ENCODE data around the gene STX12.
"Not testable (repeated sequence)": the region's sequence is repeated elsewhere in the genome, so short reads cannot be mapped to it uniquely, and the experiment has no call there.

Gene STX12

DNA sequence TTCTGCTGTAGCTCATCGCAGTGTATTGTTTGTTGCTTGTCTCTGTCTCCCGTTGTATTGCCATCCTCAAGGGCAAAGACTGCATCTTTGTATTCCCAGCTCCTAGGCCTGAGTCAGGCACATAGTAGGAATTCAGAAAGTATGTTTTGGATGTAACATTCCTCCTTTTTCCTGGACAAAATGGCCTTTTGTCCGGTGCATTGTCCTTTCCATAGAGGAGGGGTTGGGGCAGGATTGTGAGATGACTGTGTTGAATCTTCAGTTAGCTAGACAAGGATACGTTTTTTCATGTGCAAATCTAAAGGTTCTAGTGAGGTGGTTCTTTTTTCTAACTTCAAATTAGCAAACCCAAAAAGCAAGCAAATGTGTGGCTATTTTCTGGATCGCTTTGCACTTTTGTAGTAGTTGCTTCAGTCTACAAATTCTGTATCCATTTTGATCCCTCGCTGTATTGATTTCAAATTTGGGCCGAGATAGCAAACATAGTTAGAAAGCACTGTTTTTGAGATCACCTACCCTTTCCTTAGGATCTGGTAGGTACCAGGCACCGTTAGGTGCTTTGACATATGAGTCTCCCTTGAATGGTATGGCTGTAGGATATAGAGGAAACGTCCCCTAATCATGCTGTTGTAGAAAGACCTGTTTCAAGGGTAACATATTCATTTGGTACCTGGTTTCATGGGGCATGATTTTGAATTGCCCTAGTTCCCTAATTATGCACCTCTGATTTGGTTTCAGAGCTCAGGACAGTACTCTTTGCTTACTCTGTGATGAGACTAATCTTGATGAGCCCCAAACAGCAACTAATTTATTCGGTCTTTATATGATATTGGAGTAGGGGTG, 58.8 kb downstream of the STX12 start:
- DNase-seq: no peak

DNA sequence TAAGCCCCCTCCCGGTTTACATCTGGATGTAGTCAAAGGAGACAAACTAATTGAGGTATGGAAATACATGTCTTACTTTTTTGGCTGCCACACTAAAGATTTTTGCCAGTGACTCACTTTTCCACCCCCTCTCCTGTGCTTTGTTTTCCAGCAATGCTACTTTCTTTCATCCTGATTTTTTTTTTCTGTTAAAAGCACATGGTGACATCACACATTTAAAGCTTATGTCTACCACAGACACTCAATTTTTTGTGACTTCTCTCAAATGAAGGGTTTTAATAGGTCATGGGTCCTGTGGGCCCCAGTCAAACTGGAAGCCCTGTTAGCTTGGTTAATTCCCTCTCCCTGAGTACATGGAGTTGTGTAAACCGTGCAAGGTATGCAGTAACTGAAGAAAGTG, 59.7 kb downstream of the STX12 start:
- DNase-seq: no peak

DNA sequence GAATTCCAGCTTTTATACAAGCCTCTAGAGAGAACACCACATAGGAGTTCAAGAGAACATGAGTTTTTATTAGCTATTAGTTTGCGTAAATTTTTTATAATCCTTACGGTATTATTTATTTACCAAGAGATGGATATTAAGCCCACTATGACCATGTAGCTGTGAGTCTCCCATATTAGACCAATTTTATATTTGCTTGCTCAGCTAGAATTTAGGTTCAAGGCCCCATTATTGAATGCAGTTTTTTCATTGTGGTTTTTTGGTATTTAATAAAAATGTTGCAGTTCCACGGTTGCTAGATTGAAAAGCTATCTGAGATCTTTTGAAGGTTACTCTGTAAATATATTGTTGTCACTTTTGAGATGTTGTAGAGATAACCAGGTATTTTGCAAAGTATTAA, 60.5 kb downstream of the STX12 start:
- no peak for DNase-seq

DNA sequence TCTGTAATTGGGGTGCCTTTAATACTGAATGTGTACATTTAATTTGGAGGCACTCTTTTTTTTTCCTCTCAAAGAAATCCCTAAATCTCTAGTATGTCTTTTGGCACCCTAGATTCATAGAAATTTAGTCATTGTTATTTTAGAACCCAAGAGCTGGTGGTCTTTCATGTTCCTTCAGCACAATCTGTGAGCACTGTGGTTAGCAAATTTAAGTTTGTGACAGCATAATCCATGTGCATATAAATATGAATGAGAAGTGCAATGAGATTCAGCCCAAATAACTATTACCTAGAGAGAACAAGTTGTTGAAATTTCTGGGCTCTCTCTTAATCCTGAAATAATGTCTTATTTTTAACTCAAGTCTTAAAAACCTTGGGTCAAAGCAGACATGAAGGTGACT, 62.0 kb downstream of the STX12 start:
- no peak for DNase-seq

DNA sequence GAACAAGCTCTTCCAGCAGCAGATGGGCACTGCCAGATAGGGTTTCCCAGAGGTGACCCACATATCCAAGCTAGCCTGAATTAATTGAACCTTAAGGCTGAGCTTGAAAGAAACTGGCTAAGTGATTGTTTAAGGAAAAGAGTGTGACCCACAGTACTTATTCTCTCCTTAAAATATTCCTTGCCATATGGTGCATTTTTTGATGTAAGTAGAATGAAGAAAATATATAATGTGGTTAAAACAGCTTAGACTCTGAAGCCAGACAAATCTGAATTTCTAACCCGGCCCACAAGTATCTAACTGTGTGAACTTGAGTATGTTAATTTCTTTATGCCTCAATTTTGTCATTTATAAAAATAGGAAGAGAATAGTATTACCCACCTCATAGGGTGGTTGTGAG, 62.5 kb downstream of the STX12 start:
- no peak for DNase-seq

DNA sequence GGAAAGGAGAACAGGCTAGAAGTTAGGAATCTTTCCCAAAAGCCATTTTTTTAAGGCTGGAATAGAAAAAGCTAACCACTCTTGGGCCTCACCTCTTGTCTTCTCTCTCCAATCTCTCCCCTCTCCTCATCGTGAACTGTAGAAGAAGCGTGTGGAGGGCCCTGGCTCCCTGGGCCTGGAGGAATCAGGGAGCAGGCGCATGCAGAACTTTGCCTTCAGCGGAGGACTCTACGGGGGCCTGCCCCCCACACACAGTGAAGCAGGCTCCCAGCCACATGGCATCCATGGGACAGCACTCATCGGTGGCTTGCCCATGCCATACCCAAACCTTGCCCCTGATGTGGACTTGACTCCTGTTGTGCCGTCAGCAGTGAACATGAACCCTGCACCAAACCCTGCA, 76.9 kb downstream of the STX12 start:
- DNase-seq: no peak

DNA sequence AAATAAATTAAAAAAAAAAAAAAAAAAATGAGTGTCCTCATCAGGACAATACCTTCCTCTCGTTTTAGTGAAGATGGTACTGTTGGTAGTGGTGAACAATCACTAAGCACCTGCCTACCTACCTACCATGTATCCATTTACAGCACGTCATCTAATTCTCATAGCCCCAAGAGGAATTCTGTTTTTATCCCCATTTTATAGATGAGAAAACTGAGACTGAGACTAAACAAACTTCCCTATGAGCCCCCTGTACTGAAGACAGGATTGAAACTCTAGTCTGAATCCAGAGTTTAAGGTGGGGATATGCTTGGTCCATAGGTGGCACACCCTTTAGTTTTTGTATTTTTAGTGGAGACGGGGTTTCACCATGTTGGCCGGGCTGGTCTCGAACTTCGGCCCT, 82.1 kb downstream of the STX12 start:
- no peak for DNase-seq

DNA sequence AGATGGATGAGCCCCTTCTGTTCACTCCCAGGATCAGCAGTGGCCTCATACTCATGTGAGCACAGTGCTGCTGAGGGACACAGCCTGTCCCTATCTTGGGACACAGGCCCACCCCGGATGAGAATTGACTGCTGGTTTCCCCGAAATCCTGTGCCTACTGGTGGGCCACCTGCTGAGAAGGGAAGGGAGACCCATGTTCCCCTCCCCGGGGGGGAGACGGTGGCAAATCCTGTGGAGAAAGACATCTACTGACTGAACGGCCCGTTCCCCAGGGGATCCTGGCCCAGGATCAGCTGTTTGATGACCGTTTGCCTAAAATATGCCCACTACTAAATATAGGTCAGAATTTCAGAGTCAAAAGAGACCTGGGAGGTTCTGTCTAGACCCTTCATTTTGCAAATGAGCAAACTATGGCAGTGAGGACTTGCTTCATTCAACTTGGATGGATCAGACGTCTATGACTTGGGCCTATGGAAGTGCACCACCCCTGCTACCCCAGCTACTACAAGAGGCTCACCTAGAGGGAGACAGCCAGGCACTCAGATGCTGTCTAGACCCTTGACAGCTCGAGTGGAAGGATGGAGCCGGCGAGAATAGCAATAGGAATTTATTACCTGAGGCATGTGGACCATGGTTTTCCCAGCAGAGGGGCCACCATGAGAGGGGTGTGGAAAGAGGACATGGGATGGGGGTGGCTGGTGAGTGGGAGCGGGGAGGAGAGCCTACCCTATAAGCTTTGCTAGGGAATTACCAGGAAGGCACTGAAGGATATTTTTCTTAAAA, 83.7 kb downstream of the STX12 start:
- no peak for DNase-seq

DNA sequence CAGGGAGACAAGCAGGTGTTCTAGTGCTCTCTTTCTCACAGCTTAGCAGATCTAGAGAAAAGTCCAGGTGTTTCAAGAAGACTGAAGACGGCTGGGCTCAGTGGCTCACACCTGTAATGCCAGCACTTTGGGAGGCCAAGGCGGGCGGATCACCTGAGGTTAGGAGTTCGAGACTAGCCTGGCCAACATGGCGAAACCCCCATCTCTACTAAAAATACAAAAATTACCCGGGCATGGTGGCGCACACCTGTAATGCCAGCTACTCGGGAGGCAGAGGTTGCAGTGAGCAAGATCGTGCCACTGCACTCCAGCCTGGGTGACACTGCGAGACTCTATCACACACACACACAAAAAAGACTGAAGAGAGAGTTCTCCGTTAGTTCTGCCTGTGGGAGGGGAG, 84.5 kb downstream of the STX12 start:
- DNase-seq: not testable (repeated sequence)

DNA sequence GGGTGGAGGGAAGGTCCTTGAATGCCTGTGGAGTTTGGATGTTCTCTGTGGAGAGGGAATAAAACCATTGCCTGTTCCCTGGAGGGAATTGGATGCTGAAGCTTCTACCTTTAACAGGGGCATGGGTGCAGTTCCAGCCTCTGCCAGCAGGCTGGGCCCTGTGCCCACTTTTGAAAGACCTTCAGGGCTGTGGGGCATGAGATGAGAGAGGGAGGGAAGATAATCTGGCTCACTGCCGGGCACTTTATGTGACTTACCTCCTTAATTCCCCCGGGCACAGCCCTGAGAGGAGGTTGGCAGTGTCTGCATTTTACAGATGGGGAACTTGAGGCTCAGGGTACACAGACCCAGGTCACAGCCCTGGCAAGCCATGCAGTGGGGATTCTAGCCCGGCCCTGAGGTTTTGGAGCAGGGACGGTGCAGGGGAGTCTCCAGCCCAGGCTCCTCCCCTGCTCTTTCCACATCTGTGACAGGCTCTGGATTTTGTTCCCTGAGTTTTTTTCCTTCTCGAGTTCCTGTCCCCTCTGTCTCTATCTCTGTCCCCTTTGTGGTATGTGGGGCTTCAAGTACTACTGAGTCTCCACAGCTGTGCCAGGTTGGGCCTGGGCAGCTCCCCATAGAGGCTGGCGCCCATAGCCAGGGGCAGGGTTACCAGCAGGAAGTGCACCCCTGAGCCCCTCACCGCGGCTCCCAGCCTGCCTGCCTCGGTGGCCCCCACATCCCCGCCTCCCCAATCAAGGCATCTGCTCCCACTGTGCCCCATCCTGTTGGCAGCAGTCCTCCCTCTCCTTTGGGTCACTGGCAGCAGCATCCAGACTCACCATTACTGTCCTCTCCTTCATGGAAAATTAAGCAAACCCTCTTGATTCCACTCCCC, 85.3 kb downstream of the STX12 start:
- peak; percentile 81 for DNase-seq

DNA sequence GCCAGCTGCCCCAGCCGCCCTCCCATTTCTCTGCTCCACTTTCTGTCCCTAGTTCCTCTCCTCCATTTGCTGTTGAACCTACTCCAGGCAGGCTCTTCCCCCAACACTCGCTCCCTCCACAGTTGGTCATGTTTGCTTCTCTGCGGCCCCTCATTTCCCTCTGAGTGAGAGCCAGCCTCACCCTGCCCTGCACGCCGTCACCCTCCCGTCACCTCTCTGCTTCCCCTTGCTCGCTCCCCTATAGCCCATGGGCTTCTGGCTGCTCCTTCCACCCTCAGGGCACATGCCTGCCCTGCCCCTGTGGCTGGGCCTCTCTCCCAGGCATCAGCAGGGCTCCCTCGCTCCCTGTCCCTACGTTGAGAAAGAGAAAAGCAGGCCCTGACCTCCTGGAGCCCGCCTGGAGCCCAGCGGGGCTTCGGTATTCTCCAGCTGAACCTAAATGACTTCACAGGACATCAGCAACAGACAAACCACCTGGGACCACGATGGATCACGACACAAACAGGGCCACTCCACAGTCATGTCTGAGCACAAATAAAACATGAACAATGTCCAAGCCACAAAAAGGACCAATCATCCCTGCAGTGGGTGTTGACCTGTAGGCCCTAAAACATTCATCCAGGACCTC, 86.0 kb downstream of the STX12 start:
- DNase-seq: no peak

DNA sequence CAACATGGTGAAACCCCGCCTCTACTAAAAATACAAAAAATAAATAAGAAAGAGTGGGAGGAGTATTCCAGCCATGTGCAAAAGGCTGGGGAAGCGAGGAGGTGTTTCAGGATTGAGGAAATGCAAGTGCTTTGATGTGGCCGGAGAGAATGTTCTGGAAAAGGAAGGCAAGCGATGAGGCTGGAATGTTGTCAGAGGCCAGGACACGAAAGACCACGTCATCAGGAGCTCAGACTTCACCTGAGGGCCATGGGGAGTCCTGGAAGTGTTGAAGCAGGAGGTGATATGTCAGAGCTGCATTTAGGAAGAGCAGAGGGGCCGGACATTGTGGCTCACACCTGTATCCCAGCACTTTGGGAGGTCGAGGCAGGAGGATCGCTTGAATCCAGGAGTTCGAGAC, 88.4 kb downstream of the STX12 start:
- DNase-seq: no peak

DNA sequence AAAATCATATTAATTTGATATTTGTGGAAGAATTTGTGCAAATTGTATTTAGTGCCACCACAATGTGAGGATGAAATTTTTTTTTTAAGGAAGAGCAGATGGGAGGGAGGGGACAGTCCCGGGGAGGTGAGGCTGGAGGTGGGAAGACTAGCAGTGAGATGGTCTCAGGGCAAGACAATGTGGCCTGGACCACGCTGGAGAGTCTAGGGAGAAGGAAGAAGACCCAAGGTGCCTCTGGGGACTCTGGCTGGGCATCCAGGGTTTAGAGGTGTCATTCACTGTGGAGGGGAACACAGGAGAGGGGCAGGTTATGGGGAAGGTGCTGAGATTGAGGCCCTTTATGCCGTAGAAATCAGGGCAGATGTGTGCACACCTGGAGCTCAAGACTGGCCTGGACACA, 89.0 kb downstream of the STX12 start:
- no peak for DNase-seq

DNA sequence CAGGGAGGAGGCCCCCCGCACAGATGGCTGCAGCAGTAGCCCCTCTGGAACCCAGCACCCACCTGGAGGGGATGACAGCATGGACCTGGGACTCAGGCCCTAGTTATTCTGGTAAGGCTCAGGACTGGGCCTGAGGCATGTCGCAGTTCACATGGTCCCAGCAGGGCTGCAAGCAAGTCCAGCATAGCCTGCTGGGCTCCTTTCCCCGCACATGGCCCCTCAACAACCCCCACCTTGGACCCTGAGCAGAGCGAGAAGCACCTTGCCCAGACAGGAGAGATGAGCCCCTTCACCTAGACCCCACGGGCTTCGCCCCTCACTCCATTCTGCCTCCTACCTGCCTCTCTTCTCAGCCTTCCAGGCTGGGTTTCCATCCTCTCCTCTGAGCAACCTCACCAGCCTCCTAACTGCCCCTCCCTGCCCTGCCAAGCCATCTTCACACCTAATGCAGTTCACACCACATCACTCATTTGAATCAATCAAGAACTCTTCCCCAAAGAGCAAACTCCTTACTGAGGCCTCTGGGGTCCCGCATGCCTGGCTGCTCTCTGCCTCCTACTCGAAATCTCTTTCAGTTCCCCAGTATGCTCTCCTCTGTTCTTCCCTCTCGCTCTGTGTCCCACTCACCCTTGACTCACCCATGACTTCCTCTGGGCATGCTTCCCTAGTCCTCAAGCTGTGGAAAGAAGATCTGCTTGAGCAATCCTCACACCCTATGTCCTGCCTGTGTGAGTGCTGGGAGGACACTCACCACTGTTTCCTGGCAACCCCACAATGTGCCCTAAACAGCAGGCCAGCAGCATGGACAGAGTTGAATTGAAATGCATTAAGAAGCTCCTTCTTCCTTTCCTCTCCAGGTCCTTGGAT, 89.9 kb downstream of the STX12 start:
- no peak for DNase-seq

DNA sequence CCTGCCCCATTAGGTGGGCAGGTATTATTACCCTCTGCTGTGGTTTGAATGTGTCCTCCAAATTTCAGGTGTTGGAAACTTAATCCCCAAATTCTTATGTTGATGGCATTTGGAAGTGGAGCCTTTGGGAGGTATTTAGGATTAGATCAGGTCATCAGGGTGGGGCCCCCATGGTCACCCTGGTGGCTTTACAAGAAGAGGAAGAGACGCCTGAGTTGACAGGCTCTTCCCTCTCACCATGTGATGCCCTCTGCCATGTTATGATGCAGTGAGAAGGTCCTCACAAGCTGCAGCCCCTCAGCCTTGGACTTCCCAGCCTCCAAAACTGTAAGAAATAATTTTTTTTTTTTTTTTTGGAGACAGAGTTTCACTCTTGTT, 90.5 kb downstream of the STX12 start:
- no peak for DNase-seq

DNA sequence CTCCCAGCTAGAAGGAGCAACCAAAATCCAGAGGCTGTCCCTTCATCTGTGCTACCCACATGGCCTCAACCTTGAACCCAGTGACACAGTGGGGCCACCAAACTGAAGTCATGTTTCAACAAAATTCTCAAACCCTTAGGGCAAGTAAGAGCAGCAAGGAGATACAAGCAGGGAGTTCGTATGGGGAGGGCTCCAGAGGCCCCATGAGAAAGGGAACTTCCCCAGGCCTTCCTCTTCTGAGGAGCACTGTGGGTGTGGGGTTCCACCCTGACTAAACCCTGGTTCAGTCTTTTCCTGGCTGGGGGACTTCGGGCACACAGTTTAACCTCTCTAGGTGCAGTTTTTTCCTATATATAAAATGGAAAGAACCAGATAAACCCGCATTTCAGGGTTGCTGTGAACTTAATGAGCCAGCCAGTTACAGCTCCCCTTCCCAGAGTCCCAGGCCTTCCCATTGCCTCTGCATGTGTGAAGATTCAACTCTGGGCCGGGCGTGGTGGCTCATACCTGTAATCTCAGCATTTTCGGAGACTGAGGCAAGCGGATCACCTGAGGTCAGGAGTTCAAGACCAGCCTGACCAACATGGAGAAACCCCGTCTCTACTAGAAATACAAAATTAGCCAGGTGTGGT, 91.4 kb downstream of the STX12 start:
- peak; percentile 46 for DNase-seq

DNA sequence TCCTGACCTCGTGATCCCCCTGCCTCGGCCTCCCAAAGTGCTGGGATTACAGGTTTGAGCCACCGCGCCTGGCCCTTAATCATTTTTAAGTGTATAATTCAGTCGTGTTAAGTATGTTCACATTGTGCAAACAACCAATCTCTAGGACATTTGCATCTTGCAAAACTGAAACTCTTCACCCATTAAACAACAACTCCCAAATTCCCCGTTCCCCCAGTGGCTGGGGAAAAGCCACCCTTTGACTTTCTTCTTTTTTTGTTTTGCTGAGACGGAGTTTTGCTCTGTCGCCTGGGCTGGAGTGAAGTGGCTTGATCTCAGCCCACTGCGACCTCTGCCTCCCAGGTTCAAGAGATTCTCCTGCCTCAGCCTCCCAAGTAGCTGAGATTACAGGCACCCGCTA, 92.8 kb downstream of the STX12 start:
- no peak for DNase-seq

DNA sequence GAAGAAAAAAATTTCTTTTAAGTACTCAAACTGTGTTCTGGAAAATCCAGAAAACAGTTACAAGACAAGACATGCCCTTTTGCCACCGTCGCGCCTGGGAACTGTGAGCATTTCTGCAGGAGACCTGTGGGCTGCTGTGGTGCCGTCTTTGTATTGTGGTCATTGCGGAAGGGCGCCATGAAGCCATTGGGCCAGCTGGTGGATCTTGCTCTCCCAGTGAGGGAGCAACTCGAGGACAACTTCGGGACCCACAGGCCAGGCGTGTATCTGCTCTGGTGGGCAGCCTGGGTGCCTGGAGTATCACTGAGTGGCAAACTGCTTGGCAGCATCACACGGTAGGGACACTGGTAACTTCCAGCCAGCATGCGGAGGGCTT, 95.5 kb downstream of the STX12 start:
- DNase-seq: no peak

DNA sequence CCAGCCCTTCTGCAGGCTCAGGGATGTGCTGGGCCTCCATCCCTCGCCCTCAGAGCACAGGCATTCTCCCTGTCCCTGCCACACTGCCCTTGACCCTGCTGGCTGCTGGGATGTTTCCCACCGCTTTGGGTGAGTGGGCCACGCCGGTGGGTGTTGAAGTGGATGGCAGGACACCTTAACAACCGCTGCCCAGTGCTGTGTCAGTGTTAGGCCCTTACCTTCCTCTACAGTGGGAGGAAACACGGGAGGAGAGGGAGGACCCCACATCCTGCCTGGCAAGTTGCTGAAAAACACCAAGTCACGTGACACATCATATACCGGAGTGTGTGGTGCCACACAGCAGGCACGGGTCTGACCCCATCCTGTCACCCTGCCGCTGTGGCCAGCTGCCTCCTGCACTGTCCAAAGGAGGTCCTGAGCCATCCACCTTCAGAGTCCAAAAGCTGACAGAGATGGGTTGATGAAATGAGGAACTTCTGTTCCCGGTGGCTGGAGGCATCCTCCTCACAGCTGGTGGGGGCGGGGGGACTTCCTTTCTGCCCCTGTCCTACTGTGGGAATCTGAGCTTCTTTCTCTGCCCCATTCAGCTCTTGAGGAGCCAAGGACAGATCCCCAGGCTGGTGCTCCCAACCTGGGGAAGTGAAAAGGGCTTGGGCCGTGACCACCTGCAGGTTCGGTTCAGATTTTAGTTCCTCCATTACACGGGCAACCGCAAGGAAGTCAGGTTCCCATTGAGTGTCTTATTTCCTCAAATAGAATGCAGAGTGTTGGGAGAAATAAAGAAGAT, 96.1 kb downstream of the STX12 start:
- DNase-seq: peak; percentile 85

DNA sequence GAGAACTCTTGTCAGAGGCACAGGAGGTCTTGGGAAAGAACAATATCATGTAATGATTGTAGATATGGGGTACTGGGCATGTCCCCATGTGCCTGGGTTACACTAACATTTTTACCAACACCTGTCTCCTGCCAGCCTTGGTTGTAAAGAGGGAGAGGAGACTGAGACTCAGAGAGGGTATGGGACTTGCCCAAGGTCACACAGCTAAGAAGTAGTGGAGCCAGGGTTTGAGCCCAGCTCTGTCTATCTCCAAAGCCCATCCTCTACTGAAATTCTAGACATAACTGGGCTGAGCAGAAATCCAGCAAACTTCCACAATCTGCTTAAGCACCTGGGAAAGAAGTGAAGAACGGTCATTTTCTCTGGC, 96.7 kb downstream of the STX12 start:
- DNase-seq: no peak

DNA sequence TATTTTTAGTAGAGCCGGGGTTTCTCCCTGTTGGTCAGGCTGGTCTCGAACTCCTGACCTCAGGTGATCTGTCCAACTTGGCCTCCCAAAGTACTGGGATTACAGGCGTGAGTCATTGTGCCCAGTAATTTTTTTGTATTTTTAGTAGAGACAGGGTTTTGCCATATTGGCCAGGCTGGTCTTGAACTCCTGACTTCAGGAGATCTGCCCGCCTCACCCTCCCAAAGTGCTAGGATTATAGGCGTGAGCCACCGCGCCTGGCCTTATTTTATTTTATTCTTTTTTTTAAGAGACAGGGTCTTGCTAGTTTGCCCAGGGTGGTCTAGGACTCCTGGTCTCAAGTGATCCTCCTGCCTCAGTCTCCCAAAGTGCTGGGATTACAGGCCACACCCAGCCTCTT, 98.1 kb downstream of the STX12 start:
- not testable (repeated sequence) for DNase-seq

Measured in CD4-positive, alpha-beta T cell treated with Interleukin-4 for 4 hours (primary cell).